K562 (cell line): ENCODE data around the gene NIPBL. TPM values are rescaled to one million over a fixed set of nuclear protein-coding genes. Genes with fewer than 3 reads are reported as not detected.
A peak's percentile ranks its signal among the peaks of the same experiment; 100 is the strongest.

ENCODE experiments used
- ATAC-seq: fragments of 200-7000 bp; cut with Tn5 transposase; 3 replicates; pipeline ENCODE4 v1.9.1; 2020; ENCODE audit warnings: moderate library complexity
- BruUV-seq: library from RNA; stranded (reverse); fragments of 400-500 nt; replicated peaks from 2 replicates; lab custom pipeline; 2021; lab: Mats Ljungman, UMichigan
- CTCF ChIA-PET: fragments of 300-600 bp; formaldehyde crosslinking; extraction: SDS; loops from one replicate; lab custom pipeline; 2021; ENCODE audit warnings: low intra/inter-chr PET ratio; lab: Yijun Ruan, JAX
- POLR2A ChIA-PET: fragments of 300-600, 350-650 bp; sonication (Branson Sonifier 250); formaldehyde crosslinking; extraction: SDS; loops from one replicate; lab custom pipeline; 2021; ENCODE audit warnings: antibody characterized with exemption, inconsistent platforms; lab: Yijun Ruan, JAX
- DNase-seq, 4 experiments: peaks; one replicate each; pipeline versions ENCODE4 v3.0.0 to v3.0.0-alpha.2; 2011 to 2018; ENCODE audit warnings: low spot score in 3 of 4, mixed read lengths in 3 of 4; ENCODE audit errors: extremely low read depth in 1 of 4
- FAIRE-seq: peaks from 2 replicates; lab custom pipeline; 2011; peaks lifted over from hg19 to GRCh38; lab: Jason Lieb, UNC
- H2AFZ ChIP-seq: 2 replicates; pipeline ENCODE4 v1.6.0; 2011; ENCODE audit warnings: low read depth, low read length, control low read depth, inconsistent platforms
- H3K27ac ChIP-seq: fragments of 200-600 bp; 3 replicates; pipeline ENCODE4 v1.8.0; 2011; ENCODE audit warnings: low read depth, mild to moderate bottlenecking, control low read depth, inconsistent platforms, low read length, moderate library complexity, mixed read lengths; ENCODE audit errors: extremely low read depth
- H3K27me3 ChIP-seq, 2 experiments: fragments of 300-600 bp in 1 of 2; 2 replicates in 1 of 2; 3 replicates in 1 of 2; pipeline versions ENCODE4 v1.6.0 to v1.8.0; 2011; ENCODE audit warnings: inconsistent platforms in 2 of 2, low read length in 2 of 2, mild to moderate bottlenecking in 1 of 2, mixed read lengths in 1 of 2, moderate library complexity in 1 of 2; ENCODE audit not compliant: control insufficient read depth in 2 of 2, insufficient read depth in 2 of 2
- H3K36me3 ChIP-seq: fragments of 300-600 bp; 3 replicates; pipeline ENCODE4 v1.8.0; 2011; ENCODE audit warnings: mild to moderate bottlenecking, low read length, inconsistent platforms; ENCODE audit not compliant: control insufficient read depth, insufficient read depth
- H3K4me1 ChIP-seq, 2 experiments: fragments of 200-600 bp in 1 of 2; replicated peaks in 1 of 2; 2 replicates in 1 of 2; 3 replicates in 1 of 2; pipeline versions ENCODE4 v1.5.1 to v1.8.0; 2011; ENCODE audit warnings: inconsistent platforms in 2 of 2, low read length in 2 of 2, mild to moderate bottlenecking in 1 of 2, mixed read lengths in 1 of 2, moderate library complexity in 1 of 2; ENCODE audit not compliant: control insufficient read depth in 2 of 2, insufficient read depth in 2 of 2
- H3K4me2 ChIP-seq: 2 replicates; pipeline ENCODE4 v1.6.1; 2011; ENCODE audit warnings: low read length, control low read depth, inconsistent platforms, mixed read lengths; ENCODE audit not compliant: insufficient read depth
- H3K4me3 ChIP-seq: fragments of 200-600 bp; sonication (generic), shearing (Covaris generic); 2 replicates; pipeline ENCODE4 v1.5.1; 2016; ENCODE audit warnings: control low read depth, inconsistent platforms
- H3K79me2 ChIP-seq: fragments of 200-600 bp; 3 replicates; pipeline ENCODE4 v1.8.0; 2011; ENCODE audit warnings: low read length, inconsistent platforms; ENCODE audit not compliant: control insufficient read depth, insufficient read depth
- H3K9ac ChIP-seq, 2 experiments: 2 replicates each; pipeline versions ENCODE4 v1.6.0 to v1.6.1; 2011; ENCODE audit warnings: low read depth in 2 of 2, low read length in 2 of 2, control low read depth in 1 of 2, inconsistent platforms in 1 of 2, mild to moderate bottlenecking in 1 of 2, mixed read lengths in 1 of 2; ENCODE audit not compliant: insufficient read depth in 1 of 2
- H3K9me1 ChIP-seq: one replicate; pipeline ENCODE4 v1.6.0; 2011; ENCODE audit warnings: inconsistent platforms, mild to moderate bottlenecking, low read length, moderate library complexity; ENCODE audit not compliant: control insufficient read depth, insufficient read depth
- H3K9me3 ChIP-seq: replicated peaks from 2 replicates; pipeline ENCODE4 v1.5.1; 2011; ENCODE audit warnings: low read depth, low read length, inconsistent platforms; ENCODE audit not compliant: control insufficient read depth, insufficient read depth
- H4K20me1 ChIP-seq: replicated peaks from 2 replicates; pipeline ENCODE4 v1.6.1; 2011; ENCODE audit warnings: low read length, inconsistent platforms, mixed read lengths; ENCODE audit not compliant: control insufficient read depth, insufficient read depth
- FOXA3 ChIP-seq, 2 experiments: fragments of 450-650 bp in 1 of 2; sonication (generic) in 1 of 2; formaldehyde crosslinking; IDR thresholded peaks in 1 of 2; conservative IDR thresholded peaks in 1 of 2; 2 replicates each; pipeline versions ENCODE4 v1.4.0 to v1.8.0; 2020 to 2022; ENCODE audit warnings: mild to moderate bottlenecking in 2 of 2, missing genetic modification reagents in 1 of 2
- PTRF ChIP-seq: fragments of 450-650 bp; IDR thresholded peaks from 2 replicates; pipeline ENCODE4 v1.6.1; 2016; ENCODE audit warnings: mild to moderate bottlenecking, missing genetic modification characterization, missing compliant biosample characterization
- TBP ChIP-seq: optimal IDR thresholded peaks from 2 replicates; pipeline ENCODE3; 2011; ENCODE audit warnings: low read depth, low read length, improper control_type of control experiment
- TEAD4 ChIP-seq, 2 experiments: sonication (generic) in 1 of 2; formaldehyde crosslinking in 1 of 2; IDR thresholded peaks; 2 replicates each; pipeline versions ENCODE4 v1.6.1 to v1.8.0; 2012 to 2022; ENCODE audit warnings: borderline replicate concordance in 1 of 2, inconsistent platforms in 1 of 2, low read length in 1 of 2, mild to moderate bottlenecking in 1 of 2, missing genetic modification reagents in 1 of 2
- ZNF12 ChIP-seq: sonication (generic); formaldehyde crosslinking; IDR thresholded peaks from 2 replicates; pipeline ENCODE4 v1.4.0; 2020; ENCODE audit warnings: mild to moderate bottlenecking, missing genetic modification reagents
- WGBS: fragments of 100-300 bp; shearing (Covaris generic); methylation state at CpG from one replicate; pipeline ENCODE4 v1.1.6; 2016; ENCODE audit warnings: low coverage, mixed read lengths; ENCODE audit not compliant: insufficient coverage; ENCODE audit errors: missing lambda C conversion rate; 5-methylcytosine and 5-hydroxymethylcytosine counted together
- in situ Hi-C: fragments of 300-500 bp; cut with MboI; formaldehyde crosslinking; loops from 4 replicates; pipeline ENCODE4 v1.15.0; 2018; ENCODE audit warnings: inconsistent platforms, mixed read lengths
- intact Hi-C: fragments of 100-400 bp; cut with micrococcal nuclease; formaldehyde crosslinking; loops from 2 replicates; pipeline ENCODE4 v1.14.2; 2022
- polyA plus RNA-seq, 8 experiments: library from polyadenylated mRNA; depleted of rRNA in 4 of 8; stranded (reverse) in 5 of 8; unstranded in 3 of 8; fragments of >200 nt; fragmentation: Nextera tagmentation in 2 of 8; fragmentation: Illumina TruSeq in 1 of 8; extraction: Ambion mirVana in 2 of 8; extraction: Trizol in 1 of 8; gene quantifications; 2 replicates each; pipeline versions ENCODE4 v1.2.1 to v1.2.3, GENCODE V29; 2011 to 2014; ENCODE audit warnings: inconsistent platforms in 1 of 8, missing spikeins in 1 of 8
- total RNA-seq, 7 experiments: library from RNA; depleted of rRNA in 6 of 7; stranded (reverse); fragments of >200 nt in 6 of 7; fragmentation: Illumina TruSeq in 2 of 7; extraction: Trizol in 2 of 7; gene quantifications; 2 replicates each; pipeline versions ENCODE4 v1.2.1 to v1.2.3, GENCODE V29; 2011 to 2021; ENCODE audit warnings: low replicate concordance in 1 of 7
- TF ChIP-seq, protein P1 (sequence below): sonication (generic); formaldehyde crosslinking; IDR thresholded peaks from 2 replicates; pipeline ENCODE4 v1.8.0; 2022; ENCODE audit warnings: missing genetic modification reagents, mild to moderate bottlenecking, borderline replicate concordance
- TF ChIP-seq, protein P2 (sequence below): sonication (generic); IDR thresholded peaks from 2 replicates; pipeline ENCODE4 v1.6.1; 2016

The NIPBL gene
- total and polyA plus RNA-seq, 9 of the 15 experiments (the other 6 are each of a cell fraction or from before 2014, with no cell fraction given) = 12.9 to 56.7 (median 38.9) TPM

DNA sequence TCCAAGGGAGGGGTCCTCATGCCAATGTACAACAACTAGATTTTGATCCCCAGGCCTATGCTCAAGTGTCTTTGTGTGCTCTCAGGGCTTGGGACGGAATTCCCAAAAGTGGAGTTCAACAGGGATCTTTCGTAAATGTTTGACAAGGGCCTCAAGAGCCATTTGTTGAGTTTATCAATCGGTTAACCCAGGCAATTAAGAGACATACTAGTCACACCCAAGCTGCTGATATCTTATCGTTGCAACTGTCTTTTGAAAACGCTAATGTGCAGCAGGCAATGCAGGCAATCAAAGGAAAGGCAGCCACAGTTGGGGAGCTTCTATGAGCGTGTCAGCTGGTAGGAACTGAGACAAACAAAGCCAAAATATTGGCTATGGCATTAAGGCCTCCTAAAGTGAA is 211.4 kb downstream of the NIPBL start:
- POLR2A ChIA-PET = no interaction called here
- WGBS = under 1% methylated on average over 6 of the region's 6 CpGs
- no peak for FAIRE-seq

DNA sequence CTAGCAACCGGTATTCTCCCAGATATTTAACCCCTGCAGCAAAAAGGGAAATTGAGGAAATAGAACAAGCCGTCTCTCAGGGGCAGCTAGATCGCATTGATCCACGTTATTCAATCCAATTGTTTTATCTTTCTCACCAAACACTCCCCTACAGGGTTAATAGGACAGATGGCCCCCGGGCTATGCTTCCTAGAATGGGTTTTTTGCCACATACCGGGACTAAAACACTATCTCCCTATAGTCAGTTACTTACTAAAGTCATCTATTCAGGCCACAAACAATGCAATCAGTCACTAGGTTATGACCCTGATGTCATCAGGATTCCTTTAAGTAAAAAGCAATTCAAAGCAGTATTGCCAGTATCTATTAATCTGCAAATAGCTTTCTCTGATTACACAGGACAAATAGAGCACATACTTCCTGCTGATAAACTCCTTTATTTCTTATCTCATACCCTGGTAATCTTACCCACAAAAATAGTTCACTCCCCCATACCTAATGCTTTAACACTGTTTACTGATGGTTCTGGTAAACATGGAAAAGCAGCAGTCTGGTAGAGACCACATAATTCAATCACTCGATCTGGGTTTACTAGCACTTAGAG is 213.7 kb downstream of the NIPBL start:
- Histone ChIP-seq H3K27me3 (peaks cover 13 to 14% of the 10 kb centered on the region in 2 experiments; a peak in 4 of 5 replicates), H3K4me2 (no peak overlapping the region), H4K20me1 (no peaks in the 10 kb centered on the region), H3K27ac (no peak overlapping the region), H3K4me1 (no peaks in the 10 kb centered on the region), H3K9me1 (no peaks in the 10 kb centered on the region), H3K9me3 (no peaks in the 10 kb centered on the region; the same call in 1 of the 2 replicates), H3K36me3 (no peaks in the 10 kb centered on the region), H3K79me2 (no peaks in the 10 kb centered on the region), H2AFZ (no peak overlapping the region), H3K4me3 (no peak overlapping the region), H3K9ac (no peak overlapping the region)
- TF ChIP-seq, protein P1, sequence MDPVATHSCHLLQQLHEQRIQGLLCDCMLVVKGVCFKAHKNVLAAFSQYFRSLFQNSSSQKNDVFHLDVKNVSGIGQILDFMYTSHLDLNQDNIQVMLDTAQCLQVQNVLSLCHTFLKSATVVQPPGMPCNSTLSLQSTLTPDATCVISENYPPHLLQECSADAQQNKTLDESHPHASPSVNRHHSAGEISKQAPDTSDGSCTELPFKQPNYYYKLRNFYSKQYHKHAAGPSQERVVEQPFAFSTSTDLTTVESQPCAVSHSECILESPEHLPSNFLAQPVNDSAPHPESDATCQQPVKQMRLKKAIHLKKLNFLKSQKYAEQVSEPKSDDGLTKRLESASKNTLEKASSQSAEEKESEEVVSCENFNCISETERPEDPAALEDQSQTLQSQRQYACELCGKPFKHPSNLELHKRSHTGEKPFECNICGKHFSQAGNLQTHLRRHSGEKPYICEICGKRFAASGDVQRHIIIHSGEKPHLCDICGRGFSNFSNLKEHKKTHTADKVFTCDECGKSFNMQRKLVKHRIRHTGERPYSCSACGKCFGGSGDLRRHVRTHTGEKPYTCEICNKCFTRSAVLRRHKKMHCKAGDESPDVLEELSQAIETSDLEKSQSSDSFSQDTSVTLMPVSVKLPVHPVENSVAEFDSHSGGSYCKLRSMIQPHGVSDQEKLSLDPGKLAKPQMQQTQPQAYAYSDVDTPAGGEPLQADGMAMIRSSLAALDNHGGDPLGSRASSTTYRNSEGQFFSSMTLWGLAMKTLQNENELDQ (CRISPR knock-in tag) = no peak
- TF ChIP-seq TBP = no peak
- 0 out of 4 replicates have a peak, but pooled peaks of 1 of the 2 experiments have one; percentile 23 for TF ChIP-seq FOXA3 (CRISPR knock-in tag; conservative IDR thresholded peaks at IDR 0.05 in 1 of 2, IDR thresholded peaks at IDR 0.05 in 1 of 2)
- no peak for TF ChIP-seq ZNF12 (CRISPR knock-in tag)
- ATAC-seq (no peak), FAIRE-seq (no peak), DNase-seq (no peak)
- intact Hi-C loops (no loop called here), in situ Hi-C loops (no loop called here)
- WGBS = 0% methylated on average over 7 of the region's 7 CpGs
- BruUV-seq = no TSS peak
- ChIA-PET POLR2A (interaction anchor here (0.6 to 0.9 kb wide), 3 partner anchors 13 to 93 kb away, joined by 3 read pairs; no protein-coding TSS in a partner anchor), CTCF (no interaction called here)

More for the DNA sequence above, 211.4 kb downstream of the NIPBL start:
- Histone ChIP-seq H4K20me1 (no peaks in the 10 kb centered on the region), H2AFZ (no peak overlapping the region), H3K79me2 (no peaks in the 10 kb centered on the region), H3K4me2 (no peak overlapping the region), H3K36me3 (no peaks in the 10 kb centered on the region), H3K4me1 (no peaks in the 10 kb centered on the region), H3K9me3 (no peaks in the 10 kb centered on the region; the same call in 1 of the 2 replicates)
- BruUV-seq = no TSS peak
- ATAC-seq = no peak; the same call in 2 of the 3 replicates
- no peak for DNase-seq
- in situ Hi-C loops (no loop called here), intact Hi-C loops (no loop called here)
- CTCF ChIA-PET = no interaction called here
- TF ChIP-seq, protein P2, sequence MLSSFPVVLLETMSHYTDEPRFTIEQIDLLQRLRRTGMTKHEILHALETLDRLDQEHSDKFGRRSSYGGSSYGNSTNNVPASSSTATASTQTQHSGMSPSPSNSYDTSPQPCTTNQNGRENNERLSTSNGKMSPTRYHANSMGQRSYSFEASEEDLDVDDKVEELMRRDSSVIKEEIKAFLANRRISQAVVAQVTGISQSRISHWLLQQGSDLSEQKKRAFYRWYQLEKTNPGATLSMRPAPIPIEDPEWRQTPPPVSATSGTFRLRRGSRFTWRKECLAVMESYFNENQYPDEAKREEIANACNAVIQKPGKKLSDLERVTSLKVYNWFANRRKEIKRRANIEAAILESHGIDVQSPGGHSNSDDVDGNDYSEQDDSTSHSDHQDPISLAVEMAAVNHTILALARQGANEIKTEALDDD = peak; percentile 54; the same call in 1 of the 2 replicates
- TF ChIP-seq TEAD4 (IDR thresholded peaks at IDR 0.05; ENCODE audit: low read length) = 0 out of 2 replicates have a peak, but pooled peaks have one; percentile 16
- no peak for TF ChIP-seq TEAD4 (CRISPR knock-in tag; IDR thresholded peaks at IDR 0.05; ENCODE audit: borderline replicate concordance)
- TF ChIP-seq PTRF = no peak
- TF ChIP-seq, all 486 proteins: peak for 2
- H3K4me3 ChIP-seq = no peak overlapping the region
- H3K9ac ChIP-seq = no peak overlapping the region
- H3K27me3 ChIP-seq = peaks cover 13 to 15% of the 10 kb centered on the region in 2 experiments; a peak in 4 of 5 replicates
- H3K27ac ChIP-seq = no peak overlapping the region
- no peaks in the 10 kb centered on the region for H3K9me1 ChIP-seq
